Measurements from ENCODE around the gene ZDHHC11. TPM values are rescaled to one million over a fixed set of nuclear protein-coding genes. Genes with fewer than 3 reads are reported as not detected.

The ZDHHC11 gene
- total RNA-seq, 4 donors from 2014 or later = 2.4 to 5.8 (median 4.8) TPM

DNA sequence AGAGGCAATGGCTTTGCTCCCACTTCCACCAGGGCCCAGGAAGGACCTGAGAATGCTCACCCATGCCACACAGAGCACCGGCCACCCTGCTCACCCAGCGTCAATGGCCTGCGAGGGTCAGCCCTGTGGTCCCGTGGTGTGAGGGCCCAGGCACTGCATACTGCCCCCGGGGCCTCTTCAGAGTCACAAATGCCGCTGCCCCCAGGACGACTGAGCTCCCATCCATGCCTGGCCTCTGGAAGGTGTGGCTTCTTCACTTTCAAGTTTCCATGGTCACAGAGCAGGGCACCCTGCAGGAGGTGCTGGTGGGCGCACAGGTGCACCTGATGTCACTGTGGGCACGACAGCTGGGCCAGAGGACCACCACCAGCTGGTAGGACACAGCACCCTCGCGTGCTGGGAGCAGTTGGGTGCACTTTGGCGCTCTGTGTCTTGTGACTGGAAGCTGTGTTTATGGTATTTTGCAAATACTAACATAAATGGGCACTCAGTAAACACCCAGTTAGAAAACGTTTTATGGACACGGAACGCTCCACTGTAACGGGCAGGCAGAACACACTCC lies 12.5 kb upstream of the ZDHHC11 start:
- TF ChIP-seq, protein P1, sequence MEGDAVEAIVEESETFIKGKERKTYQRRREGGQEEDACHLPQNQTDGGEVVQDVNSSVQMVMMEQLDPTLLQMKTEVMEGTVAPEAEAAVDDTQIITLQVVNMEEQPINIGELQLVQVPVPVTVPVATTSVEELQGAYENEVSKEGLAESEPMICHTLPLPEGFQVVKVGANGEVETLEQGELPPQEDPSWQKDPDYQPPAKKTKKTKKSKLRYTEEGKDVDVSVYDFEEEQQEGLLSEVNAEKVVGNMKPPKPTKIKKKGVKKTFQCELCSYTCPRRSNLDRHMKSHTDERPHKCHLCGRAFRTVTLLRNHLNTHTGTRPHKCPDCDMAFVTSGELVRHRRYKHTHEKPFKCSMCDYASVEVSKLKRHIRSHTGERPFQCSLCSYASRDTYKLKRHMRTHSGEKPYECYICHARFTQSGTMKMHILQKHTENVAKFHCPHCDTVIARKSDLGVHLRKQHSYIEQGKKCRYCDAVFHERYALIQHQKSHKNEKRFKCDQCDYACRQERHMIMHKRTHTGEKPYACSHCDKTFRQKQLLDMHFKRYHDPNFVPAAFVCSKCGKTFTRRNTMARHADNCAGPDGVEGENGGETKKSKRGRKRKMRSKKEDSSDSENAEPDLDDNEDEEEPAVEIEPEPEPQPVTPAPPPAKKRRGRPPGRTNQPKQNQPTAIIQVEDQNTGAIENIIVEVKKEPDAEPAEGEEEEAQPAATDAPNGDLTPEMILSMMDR (IDR thresholded peaks at IDR 0.05) = no peak
- ATAC-seq (ENCODE audit: low FRiP score) (no peak), DNase-seq (ENCODE audit: low spot score) (no peak)

DNA sequence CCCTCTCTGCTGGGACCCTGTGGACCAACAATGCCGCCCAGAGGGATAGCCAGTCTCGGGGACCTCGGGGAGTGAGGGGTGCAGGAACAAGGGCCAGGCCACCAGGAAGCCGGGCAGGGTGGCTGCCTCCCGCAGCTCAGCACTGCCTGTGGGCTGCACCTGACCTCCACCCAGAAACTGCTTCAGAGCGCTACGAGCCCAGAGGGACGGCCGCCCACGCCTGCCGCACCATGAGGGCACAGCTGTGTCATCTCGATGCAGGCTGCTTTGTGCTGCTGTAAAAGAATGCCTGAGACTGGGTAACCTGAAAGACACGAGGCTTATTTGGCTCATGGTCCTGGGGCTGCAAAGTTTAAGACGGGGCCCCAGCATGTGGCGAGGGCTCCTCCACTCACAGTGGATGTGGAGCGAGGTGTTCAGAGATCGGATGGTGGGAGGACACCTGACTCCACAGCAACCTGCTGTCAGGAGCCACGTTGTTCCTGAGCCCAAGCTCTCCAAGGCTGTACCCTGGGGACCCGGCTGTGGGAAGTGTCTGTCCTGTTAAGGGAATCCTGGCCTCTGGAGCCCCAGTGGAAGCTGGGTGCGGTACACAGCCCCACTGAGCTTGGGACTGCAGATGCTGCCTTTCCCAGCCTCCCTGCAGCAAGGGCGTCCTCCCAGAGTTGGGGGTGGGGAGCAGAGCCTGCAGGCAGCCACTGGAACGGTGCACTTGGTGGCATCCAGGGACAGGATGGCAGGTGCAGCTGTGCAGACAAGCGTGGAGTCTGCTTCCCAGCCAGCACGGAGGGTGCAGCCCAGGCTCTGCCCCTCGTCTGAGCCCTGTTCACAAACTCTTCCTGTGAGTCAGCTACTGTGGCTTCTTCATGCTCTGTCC lies 11.8 kb upstream of the ZDHHC11 start:
- TF ChIP-seq, protein P1 (IDR thresholded peaks at IDR 0.05) = no peak
- DNase-seq (ENCODE audit: low spot score) = no peak
- no peak for ATAC-seq (ENCODE audit: low FRiP score)

DNA sequence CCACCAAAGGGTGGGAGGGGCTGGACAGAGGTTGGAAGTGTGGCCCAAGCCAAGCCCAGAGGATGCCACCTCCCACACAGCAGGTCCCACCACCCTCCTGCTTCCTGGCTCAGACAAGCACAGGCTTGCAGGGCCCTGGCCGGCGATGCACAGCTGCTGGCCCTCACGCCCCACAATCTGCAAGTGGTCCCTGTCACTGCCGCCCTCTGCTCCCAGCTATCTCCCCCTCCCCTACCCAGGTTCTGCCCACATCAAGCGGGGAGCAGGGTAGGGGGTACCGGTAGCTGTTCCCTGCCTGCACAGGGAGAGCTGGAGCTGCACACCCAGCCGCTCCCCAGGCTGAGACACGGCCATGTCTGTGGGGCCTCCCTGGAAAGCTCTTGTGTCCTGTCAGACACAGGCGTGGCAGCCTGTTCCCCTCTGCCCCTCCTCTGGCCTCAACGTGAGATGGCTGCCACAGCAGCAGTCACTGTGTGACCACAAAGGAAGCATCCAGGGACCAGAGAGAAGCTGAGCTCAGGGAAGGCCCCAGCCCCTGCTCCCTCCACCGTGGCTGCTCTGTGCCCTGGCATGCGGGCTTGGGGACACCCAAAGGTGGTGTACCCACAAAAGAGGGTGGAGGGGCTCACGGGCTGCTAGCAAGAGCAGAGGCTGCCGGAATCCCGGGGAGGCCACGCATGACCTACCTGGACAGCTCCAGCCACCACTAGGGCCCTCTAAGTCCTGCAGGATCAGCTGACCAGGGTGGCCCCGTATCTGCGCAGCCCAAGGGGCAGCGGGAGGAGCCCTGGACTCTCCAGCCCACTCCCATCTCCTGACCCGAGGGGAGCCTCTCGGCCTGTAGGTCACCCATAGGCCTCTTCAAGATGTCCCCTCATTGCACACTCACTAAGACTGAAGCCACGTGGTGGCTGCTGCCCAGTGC lies 10.9 kb upstream of the ZDHHC11 start:
- DNase-seq (ENCODE audit: low spot score) (no peak), ATAC-seq (ENCODE audit: low FRiP score) (no peak)
- TF ChIP-seq, protein P1 (IDR thresholded peaks at IDR 0.05) = no peak

DNA sequence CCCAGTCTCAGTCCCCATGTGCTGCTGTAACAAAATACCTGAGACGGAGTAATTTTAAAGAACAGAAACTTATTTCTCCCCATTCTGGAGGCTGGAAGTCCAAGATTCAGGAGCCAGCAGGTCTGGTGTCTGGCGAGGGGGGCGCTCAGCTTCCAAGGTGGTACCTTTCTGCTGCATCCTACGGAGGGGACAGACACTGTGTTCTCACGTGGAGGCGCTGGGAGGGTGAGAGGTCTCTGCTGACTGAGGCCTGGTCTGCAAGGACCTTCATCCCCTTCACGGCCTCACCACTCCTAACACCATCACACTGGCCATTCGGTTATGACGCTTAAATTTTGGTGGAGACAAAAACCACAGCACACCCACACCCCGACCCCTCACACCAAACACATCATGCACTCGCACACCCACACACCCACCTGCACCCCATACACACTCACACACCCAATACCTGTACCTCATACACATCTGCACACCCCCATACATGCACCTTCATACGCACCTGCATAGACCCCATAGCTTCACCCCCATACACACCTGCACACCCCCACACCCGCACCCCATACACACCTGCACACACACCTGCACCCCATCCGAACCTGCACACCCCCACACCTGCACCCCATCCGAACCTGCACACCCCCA lies 9.8 kb upstream of the ZDHHC11 start:
- DNase-seq (ENCODE audit: low spot score) (no peak), ATAC-seq (ENCODE audit: low FRiP score) (no peak)
- TF ChIP-seq, protein P1 (IDR thresholded peaks at IDR 0.05) = no peak

DNA sequence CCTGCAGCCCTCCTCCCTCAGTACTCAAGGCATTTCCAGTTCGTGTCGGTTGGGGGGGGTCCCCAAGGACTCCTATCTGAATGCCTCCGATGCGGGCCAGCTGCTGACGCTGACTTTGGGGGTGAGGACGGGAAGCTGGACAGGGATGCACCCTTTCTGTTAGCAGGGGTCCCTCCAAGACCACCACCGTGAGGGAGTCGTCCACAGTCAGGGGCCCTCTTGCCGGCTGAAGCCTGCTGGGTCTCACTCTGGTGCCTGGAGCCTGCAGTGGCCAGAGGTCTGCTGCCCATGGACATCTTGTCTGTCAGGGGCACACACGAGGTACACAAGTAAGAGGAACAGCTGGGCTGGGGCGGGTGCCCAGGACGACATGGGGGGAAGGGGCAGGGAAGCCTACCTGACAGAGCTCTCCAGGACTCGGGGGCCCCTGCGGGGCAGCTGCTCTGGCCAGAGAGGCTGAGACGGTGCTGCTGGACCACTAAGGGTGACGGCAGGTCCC lies 9.1 kb upstream of the ZDHHC11 start:
- ATAC-seq (ENCODE audit: low FRiP score) (no peak), DNase-seq (ENCODE audit: low spot score) (no peak)
- TF ChIP-seq, protein P1 (IDR thresholded peaks at IDR 0.05) = no peak

DNA sequence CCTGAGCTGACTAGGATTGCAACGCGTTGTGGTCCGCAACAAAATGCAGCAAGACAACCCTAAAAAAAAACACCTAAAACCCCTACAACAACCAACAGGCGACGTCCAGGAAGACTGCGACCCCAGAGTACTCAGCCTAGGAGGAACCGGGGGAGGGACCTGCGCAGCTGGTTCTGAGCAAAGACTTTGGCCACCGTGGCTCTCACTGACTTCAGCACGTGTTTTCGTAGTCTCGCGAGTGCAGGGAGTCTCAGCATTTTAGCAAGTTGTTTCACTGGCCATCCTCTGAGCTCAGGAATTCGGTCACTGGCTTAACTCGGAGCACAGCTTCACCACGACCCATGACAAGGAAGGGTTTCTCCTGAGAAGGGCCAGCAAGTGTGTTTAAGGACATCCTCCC lies 8.6 kb upstream of the ZDHHC11 start:
- TF ChIP-seq, protein P1 (IDR thresholded peaks at IDR 0.05) = no peak
- ATAC-seq (ENCODE audit: low FRiP score) = no peak
- no peak for DNase-seq (ENCODE audit: low spot score)
